ENCODE results near the gene TMEM72.

DNA sequence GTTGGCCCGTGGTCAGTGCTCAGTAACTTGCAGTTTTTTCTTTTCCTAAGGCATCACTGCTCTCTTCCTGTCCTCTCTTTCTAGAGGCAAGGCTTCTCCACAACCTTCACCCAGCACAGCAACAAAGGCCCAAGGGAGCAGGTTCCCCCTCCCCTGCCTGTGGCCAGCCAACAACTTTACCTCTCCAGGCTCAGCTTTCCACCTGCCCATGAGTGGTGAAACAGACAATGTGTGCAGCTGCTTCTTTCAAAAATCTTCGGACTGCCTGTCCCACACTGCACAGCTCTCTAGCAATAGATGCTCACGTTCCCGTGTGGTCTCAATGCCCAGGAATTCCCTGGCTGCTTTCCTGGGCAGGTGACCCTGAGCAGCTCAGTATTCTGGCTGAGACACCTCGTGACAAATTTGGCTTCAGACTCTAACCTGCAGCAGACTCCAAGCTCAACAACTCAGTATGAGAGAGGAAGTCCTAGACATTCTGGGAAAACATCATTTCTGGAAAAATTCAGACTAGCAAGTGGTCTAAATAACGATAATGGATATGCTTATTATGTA lies 28.9 kb upstream of the TMEM72 start:
- TF ChIP-seq ZC3H4 (CRISPR knock-in tag; IDR thresholded peaks at IDR 0.05; ENCODE audit: borderline replicate concordance), result no peak
- TF ChIP-seq RAD21 (CRISPR knock-in tag; IDR thresholded peaks at IDR 0.05), result no peak
- TF ChIP-seq, protein P1, sequence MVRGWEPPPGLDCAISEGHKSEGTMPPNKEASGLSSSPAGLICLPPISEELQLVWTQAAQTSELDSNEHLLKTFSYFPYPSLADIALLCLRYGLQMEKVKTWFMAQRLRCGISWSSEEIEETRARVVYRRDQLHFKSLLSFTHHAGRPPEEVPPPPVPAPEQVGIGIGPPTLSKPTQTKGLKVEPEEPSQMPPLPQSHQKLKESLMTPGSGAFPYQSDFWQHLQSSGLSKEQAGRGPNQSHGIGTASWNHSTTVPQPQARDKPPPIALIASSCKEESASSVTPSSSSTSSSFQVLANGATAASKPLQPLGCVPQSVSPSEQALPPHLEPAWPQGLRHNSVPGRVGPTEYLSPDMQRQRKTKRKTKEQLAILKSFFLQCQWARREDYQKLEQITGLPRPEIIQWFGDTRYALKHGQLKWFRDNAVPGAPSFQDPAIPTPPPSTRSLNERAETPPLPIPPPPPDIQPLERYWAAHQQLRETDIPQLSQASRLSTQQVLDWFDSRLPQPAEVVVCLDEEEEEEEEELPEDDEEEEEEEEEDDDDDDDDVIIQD (CRISPR knock-in tag; IDR thresholded peaks at IDR 0.05; ENCODE audit: low read depth), result no peak
- no peak for TF ChIP-seq MYNN (CRISPR knock-in tag; IDR thresholded peaks at IDR 0.05; ENCODE audit: low read depth)
- TF ChIP-seq MAX (IDR thresholded peaks at IDR 0.05), result no peak
- TF ChIP-seq, protein P2, sequence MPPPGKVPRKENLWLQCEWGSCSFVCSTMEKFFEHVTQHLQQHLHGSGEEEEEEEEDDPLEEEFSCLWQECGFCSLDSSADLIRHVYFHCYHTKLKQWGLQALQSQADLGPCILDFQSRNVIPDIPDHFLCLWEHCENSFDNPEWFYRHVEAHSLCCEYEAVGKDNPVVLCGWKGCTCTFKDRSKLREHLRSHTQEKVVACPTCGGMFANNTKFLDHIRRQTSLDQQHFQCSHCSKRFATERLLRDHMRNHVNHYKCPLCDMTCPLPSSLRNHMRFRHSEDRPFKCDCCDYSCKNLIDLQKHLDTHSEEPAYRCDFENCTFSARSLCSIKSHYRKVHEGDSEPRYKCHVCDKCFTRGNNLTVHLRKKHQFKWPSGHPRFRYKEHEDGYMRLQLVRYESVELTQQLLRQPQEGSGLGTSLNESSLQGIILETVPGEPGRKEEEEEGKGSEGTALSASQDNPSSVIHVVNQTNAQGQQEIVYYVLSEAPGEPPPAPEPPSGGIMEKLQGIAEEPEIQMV (CRISPR knock-in tag; IDR thresholded peaks at IDR 0.05; ENCODE audit: low read depth), result no peak
- no peak for TF ChIP-seq CTCF (CRISPR knock-in tag; IDR thresholded peaks at IDR 0.05)
- no peak for TF ChIP-seq POLR2AphosphoS5 (IDR thresholded peaks at IDR 0.05; ENCODE audit: low read depth, low read length)
- no peak for TF ChIP-seq NFATC3 (CRISPR knock-in tag; IDR thresholded peaks at IDR 0.05)
- no peak for TF ChIP-seq ZNF10 (CRISPR knock-in tag; IDR thresholded peaks at IDR 0.05; ENCODE audit: borderline replicate concordance, low read depth)
- no peak for TF ChIP-seq ZNF564 (CRISPR knock-in tag; IDR thresholded peaks at IDR 0.05)
- no peak for TF ChIP-seq MAZ (IDR thresholded peaks at IDR 0.05; ENCODE audit: borderline replicate concordance, low read depth, low read length)
- TF ChIP-seq MAZ (CRISPR knock-in tag; IDR thresholded peaks at IDR 0.05; ENCODE audit: low read depth), result no peak
- TF ChIP-seq ZNF747 (CRISPR knock-in tag; IDR thresholded peaks at IDR 0.05; ENCODE audit: borderline replicate concordance), result no peak
- TF ChIP-seq USF2 (IDR thresholded peaks at IDR 0.05; ENCODE audit: low read depth, low read length), result no peak
- no peak for TF ChIP-seq USF2 (CRISPR knock-in tag; IDR thresholded peaks at IDR 0.05; ENCODE audit: borderline replicate concordance)
